GM13976 (cell line): Measurements from ENCODE around the gene GPR42.
A peak's percentile ranks its signal among the peaks of the same experiment; 100 is the strongest.

Experiments
- DNase-seq: peaks from one replicate; pipeline ENCODE4 v3.0.0; 2012; ENCODE audit warnings: low spot score
- in situ Hi-C: fragments of 300-500 bp; cut with MboI; formaldehyde crosslinking; loops from one replicate; pipeline ENCODE4 v1.12.0; 2022; ENCODE audit warnings: low sequenced_read_pairs, mixed read lengths, inconsistent platforms; ENCODE audit not compliant: unreplicated experiment
- TF ChIP-seq, protein P1 (sequence below): IDR thresholded peaks from 2 replicates; pipeline ENCODE4 v1.5.1; 2012; ENCODE audit warnings: borderline replicate concordance, mild to moderate bottlenecking; ENCODE audit not compliant: insufficient read depth; ENCODE audit errors: extremely low read depth, missing control alignments, control extremely low read depth

Gene GPR42

DNA sequence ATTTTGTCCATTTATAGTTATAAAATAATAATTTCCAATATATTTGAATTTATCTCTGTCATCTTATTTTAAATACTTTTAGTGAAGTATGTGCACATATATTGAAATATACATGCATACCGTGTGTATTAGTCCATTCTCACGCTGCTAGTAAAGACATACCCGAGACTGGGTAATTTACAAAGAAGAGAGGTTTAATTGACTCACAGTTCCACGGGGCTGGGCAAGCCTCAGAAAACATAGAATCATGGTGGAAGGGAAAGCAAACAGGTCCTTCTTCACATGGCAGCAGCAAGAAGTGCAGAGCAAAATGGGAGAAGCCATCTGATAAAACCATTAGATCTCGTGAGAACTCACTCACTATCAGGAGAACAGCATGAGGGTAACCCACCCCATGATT lies 39.6 kb downstream of the GPR42 start:
- TF ChIP-seq, protein P1, sequence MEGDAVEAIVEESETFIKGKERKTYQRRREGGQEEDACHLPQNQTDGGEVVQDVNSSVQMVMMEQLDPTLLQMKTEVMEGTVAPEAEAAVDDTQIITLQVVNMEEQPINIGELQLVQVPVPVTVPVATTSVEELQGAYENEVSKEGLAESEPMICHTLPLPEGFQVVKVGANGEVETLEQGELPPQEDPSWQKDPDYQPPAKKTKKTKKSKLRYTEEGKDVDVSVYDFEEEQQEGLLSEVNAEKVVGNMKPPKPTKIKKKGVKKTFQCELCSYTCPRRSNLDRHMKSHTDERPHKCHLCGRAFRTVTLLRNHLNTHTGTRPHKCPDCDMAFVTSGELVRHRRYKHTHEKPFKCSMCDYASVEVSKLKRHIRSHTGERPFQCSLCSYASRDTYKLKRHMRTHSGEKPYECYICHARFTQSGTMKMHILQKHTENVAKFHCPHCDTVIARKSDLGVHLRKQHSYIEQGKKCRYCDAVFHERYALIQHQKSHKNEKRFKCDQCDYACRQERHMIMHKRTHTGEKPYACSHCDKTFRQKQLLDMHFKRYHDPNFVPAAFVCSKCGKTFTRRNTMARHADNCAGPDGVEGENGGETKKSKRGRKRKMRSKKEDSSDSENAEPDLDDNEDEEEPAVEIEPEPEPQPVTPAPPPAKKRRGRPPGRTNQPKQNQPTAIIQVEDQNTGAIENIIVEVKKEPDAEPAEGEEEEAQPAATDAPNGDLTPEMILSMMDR = no peak
- in situ Hi-C loops = no loop called here
- no peak for DNase-seq

DNA sequence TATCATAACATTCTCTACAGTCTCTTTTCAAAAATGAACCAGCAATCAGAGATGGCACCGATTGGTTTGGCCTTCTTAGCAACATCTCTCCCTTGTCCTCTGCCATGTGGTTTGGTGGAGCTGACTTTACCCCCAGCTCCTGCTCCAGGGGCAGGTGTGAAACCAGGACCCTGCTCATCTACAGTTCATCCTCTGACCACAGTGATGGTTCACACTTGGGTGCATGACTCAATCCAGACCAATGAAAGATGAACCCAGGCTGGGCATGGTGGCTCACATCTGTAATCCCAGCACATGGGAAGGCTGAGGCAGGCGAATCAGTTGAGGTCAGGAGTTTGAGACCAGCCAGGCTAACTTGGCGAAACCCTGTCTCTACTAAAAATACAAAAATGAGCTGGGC lies 43.6 kb downstream of the GPR42 start:
- TF ChIP-seq, protein P1 = no peak
- in situ Hi-C loops = no loop called here

DNA sequence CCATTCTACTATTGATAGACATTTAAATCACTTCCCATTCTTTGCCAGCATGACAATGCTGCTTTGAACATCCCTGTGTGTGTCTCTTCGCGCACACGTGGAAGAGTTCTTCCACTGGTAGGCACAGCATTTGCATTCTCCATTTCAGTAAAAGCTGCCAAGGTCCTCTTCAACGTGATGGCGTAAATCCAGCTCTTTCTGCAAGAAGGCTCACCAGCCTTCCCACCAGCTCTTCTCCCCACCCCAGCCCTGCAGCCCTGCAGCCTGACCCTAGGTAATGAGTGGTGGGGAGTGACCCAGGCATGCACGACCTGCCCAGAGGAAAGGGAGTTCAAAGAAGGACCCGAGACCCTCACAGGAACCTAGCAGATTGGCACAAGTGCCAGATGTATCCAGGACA lies 45.5 kb downstream of the GPR42 start:
- no peak for DNase-seq
- TF ChIP-seq, protein P1 = no peak
- in situ Hi-C loops = no loop called here

More for the DNA sequence above, 43.6 kb downstream of the GPR42 start:
- no peak for DNase-seq

DNA sequence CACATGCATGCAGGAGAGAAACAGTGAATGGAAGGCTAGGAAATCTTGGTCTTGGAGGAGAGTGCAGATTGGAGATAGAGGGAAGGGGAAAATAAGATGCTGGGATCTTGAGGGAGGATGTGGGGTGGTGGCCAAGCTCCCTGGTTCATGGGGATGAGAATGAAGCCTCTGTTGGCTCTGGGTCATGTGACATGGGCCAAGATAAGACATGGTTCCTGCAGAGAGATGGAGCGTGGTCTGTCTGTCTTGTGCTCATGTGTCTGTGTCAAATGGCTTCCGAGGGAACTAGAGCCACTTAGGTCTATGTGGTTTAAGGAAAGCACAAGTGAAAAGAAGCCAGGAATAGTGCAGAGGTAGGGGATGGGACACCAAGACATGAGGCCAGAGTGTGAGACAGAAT lies 46.4 kb downstream of the GPR42 start:
- in situ Hi-C loops = no loop called here
- DNase-seq = no peak
- TF ChIP-seq, protein P1 = no peak

DNA sequence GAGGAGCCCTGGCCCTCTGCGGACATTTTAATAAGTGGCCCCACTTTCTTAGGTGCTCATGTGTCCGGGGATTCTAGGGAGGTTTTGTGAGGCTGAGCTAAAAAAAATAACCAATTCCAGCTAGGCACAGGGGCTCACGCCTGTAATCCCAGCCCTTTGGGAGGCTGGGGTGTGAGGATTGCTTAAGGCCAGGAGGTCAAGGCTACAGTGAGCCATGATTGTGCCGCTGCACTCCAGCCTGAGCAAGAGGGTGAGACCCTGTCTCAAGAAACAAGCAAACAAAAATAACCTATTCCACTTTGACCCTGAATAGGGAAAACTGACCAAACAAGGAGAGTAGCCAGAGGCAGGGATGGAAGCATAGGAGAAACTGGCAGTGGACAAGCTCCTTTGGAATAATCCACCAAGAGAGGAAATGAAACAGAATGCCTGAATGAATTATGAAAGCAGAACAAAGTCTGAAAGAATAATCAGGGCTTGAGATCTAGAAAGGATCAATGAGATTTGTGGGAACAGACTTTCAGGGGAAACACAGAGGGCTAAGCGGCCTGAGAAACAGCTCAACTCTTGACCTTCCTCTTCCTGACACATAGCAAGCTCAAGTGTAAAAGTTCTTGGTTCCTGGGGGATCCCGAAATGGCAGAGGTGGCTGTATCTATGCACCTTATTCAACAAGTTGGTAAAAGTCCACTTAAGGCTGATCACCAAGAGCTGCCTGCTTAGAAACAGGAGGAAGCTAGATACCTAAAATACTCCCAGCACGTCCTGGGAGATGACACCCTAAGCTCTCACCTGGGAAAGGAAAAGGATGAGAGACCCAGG lies 47.1 kb downstream of the GPR42 start:
- peak; percentile 71 for DNase-seq
- in situ Hi-C loops = no loop called here
- TF ChIP-seq, protein P1 = no peak

DNA sequence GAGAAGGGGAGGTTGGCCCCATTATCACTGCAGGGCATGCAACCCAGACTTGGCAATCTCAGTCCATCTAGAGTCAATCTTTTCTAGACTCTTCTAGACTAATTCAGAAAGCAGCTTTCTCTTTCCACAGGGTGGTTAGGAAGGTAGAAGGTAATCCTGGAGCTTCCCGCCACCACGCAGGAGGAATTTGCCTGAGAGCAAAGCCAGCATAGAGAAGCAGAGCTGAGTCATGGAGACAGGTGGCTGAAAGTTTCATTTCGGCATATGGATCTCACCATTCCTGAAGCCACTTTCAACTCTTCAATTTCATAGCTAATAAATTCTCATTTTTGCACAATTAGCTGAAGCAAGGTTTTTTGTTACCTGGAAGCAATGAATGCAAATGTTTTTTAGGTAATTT lies 48.2 kb downstream of the GPR42 start:
- TF ChIP-seq, protein P1 = no peak
- no peak for DNase-seq
- in situ Hi-C loops = no loop called here

DNA sequence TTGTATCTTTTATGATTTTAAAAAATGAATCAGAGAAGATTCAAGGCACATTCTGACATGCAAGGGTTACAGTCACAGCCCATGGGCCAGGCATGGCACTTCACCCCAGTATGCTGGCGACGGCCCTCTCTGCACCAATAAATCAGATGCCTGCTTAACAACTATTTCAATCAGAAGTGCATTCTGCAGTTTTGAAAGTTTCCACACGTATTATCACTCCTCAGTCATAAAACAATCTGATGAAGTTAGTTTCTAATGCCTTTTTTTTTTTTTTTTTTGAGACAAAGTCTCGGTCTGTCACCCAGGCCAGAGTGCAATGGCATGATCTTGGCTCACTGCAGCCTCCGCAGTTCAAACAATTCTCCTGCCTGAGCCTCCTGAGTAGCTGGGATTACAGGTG lies 48.9 kb downstream of the GPR42 start:
- in situ Hi-C loops = no loop called here
- TF ChIP-seq, protein P1 = no peak
- DNase-seq = no peak
